Naive B cell (primary cell): ENCODE results near the gene LRFN4. TPM values are rescaled to one million over a fixed set of nuclear protein-coding genes. Genes with fewer than 3 reads are reported as not detected.

ENCODE experiments used
- ATAC-seq, 2 donors: fragments of 150-1000 bp; cut with Tn5 transposase; 2 replicates each; pipeline ENCODE4 v1.10.0; 2021; ENCODE audit warnings: low read depth in 2 of 2, mild to moderate bottlenecking in 2 of 2, moderate library complexity in 2 of 2
- DNase-seq: peaks from one replicate; pipeline ENCODE4 v3.0.0; 2022
- H3K27ac Mint-ChIP-seq, 6 donors: one replicate each; pipeline ENCODE4 v1.8.0; 2020 to 2022; ENCODE audit warnings: mild to moderate bottlenecking in 6 of 6, mixed read lengths in 6 of 6, moderate library complexity in 5 of 6, inconsistent platforms in 2 of 6
- H3K27me3 Mint-ChIP-seq, 3 donors: one replicate each; pipeline ENCODE4 v1.8.0; 2021 to 2022; ENCODE audit warnings: mixed read lengths in 3 of 3, mild to moderate bottlenecking in 1 of 3
- H3K36me3 Mint-ChIP-seq, 2 donors: one replicate each; pipeline ENCODE4 v1.8.0; 2020 to 2022; ENCODE audit warnings: mixed read lengths in 2 of 2, inconsistent platforms in 1 of 2, mild to moderate bottlenecking in 1 of 2
- H3K4me1 Mint-ChIP-seq, 3 donors: one replicate each; pipeline ENCODE4 v1.8.0; 2020 to 2022; ENCODE audit warnings: mixed read lengths in 3 of 3, inconsistent platforms in 1 of 3, mild to moderate bottlenecking in 1 of 3, moderate library complexity in 1 of 3
- H3K4me3 Mint-ChIP-seq, 8 donors: one replicate each; pipeline ENCODE4 v1.8.0; 2020 to 2022; ENCODE audit warnings: mild to moderate bottlenecking in 8 of 8, mixed read lengths in 8 of 8, moderate library complexity in 8 of 8, inconsistent platforms in 2 of 8
- H3K9me3 Mint-ChIP-seq, 7 donors: one replicate each; pipeline ENCODE4 v1.8.0; 2020 to 2022; ENCODE audit warnings: mixed read lengths in 7 of 7, mild to moderate bottlenecking in 5 of 7, inconsistent platforms in 2 of 7, moderate library complexity in 1 of 7
- polyA plus RNA-seq, 6 donors: library from polyadenylated mRNA; unstranded; fragments of 300-500 nt; fragmentation: Illumina TruSeq; gene quantifications; one replicate each; pipeline ENCODE4 v1.2.3, GENCODE V29; 2021; ENCODE audit warnings: low read depth in 6 of 6

The LRFN4 gene
- polyA plus RNA-seq, 6 donors from 2014 or later = 0.19 to 1.7 (median 0.70) TPM

GRCh38 chr11:66877588-66878385 lies 20.9 kb downstream of the LRFN4 start:
- H3K36me3 Mint-ChIP-seq = no peaks in the 10 kb centered on the region
- no peak overlapping the region for H3K4me3 Mint-ChIP-seq
- H3K9me3 Mint-ChIP-seq = no peaks in the 10 kb centered on the region

DNA sequence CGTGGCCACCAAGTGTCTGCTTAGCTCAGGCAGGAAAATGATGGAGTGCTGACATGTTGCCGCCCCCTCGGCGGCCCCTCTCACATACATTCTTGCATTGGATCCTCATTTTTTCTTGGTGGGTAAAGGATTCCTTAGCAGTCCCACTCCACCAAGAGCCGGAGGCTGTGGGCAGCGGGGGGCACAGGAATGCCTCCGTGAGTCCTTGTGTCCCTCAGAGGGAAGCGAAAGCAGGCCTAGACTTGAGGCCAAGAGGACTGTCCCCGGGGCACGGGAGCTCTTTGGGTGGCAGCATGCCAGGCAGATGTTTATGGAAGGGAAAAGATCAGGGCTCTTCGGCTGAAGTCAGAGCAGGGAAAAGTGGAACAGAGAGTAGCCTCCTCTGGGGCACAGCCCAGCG lies 21.6 kb downstream of the LRFN4 start:
- Mint-ChIP-seq H3K36me3 (no peaks in the 10 kb centered on the region), H3K4me3 (no peak overlapping the region), H3K27ac (peak overlapping the region in 1 of 6 donors; percentile 26), H3K9me3 (no peaks in the 10 kb centered on the region), H3K4me1 (peaks cover 4 to 8% (median 5%) of the 10 kb centered on the region in 3 donors), H3K27me3 (peaks cover 11 to 44% (median 23%) of the 10 kb centered on the region in 3 donors)
- DNase-seq = no peak
- no peak for ATAC-seq

More at GRCh38 chr11:66877588-66878385, 20.9 kb downstream of the LRFN4 start:
- DNase-seq (no peak), ATAC-seq (no peak)
- peaks cover 11 to 37% (median 23%) of the 10 kb centered on the region in 3 donors for H3K27me3 Mint-ChIP-seq
- no peak overlapping the region for H3K27ac Mint-ChIP-seq
- peaks cover under 1 to 4% (median 2%) of the 10 kb centered on the region in 3 donors for H3K4me1 Mint-ChIP-seq

- Mint-ChIP-seq H3K4me1 (peaks cover 4 to 9% (median 5%) of the 10 kb centered on the region in 3 donors), H3K36me3 (no peaks in the 10 kb centered on the region), H3K9me3 (no peaks in the 10 kb centered on the region), H3K27ac (no peak overlapping the region), H3K27me3 (peaks cover 11 to 45% (median 23%) of the 10 kb centered on the region in 3 donors), H3K4me3 (no peak overlapping the region)
- ATAC-seq (no peak), DNase-seq (no peak)
Measured at GRCh38 chr11:66879000-66879399, 22.1 kb downstream of the LRFN4 start.

- ATAC-seq (no peak), DNase-seq (no peak)
- Mint-ChIP-seq H3K4me1 (peaks cover 4 to 9% (median 5%) of the 10 kb centered on the region in 3 donors), H3K27ac (peak overlapping the region in 3 of 6 donors; percentile 32 to 90 (median 85)), H3K36me3 (no peaks in the 10 kb centered on the region), H3K9me3 (no peaks in the 10 kb centered on the region), H3K27me3 (peaks cover 11 to 39% (median 21%) of the 10 kb centered on the region in 3 donors), H3K4me3 (peak overlapping the region in 1 of 8 donors; percentile 80)
Measured at GRCh38 chr11:66879583-66879982, 22.7 kb downstream of the LRFN4 start.

GRCh38 chr11:66879999-66880398 lies 23.1 kb downstream of the LRFN4 start:
- Mint-ChIP-seq H3K27me3 (peaks cover 6 to 35% (median 17%) of the 10 kb centered on the region in 3 donors), H3K9me3 (no peaks in the 10 kb centered on the region), H3K4me1 (peaks cover 4 to 9% (median 5%) of the 10 kb centered on the region in 3 donors), H3K27ac (peak overlapping the region in 1 of 6 donors; percentile 32), H3K4me3 (peak overlapping the region in 1 of 8 donors; percentile 60), H3K36me3 (no peaks in the 10 kb centered on the region)
- DNase-seq = no peak
- no peak for ATAC-seq

GRCh38 chr11:66880496-66881450 lies 23.9 kb downstream of the LRFN4 start:
- Mint-ChIP-seq H3K36me3 (no peaks in the 10 kb centered on the region), H3K4me3 (no peak overlapping the region), H3K9me3 (no peaks in the 10 kb centered on the region), H3K27me3 (peaks cover 3 to 27% (median 12%) of the 10 kb centered on the region in 3 donors), H3K4me1 (peaks cover 4 to 9% (median 5%) of the 10 kb centered on the region in 3 donors), H3K27ac (peak overlapping the region in 2 of 6 donors; percentile 26 to 72)
- ATAC-seq = no peak
- no peak for DNase-seq

- Mint-ChIP-seq H3K27me3 (peaks cover 3 to 23% (median 11%) of the 10 kb centered on the region in 3 donors), H3K9me3 (no peaks in the 10 kb centered on the region), H3K36me3 (no peaks in the 10 kb centered on the region), H3K27ac (peak overlapping the region in 1 of 6 donors; percentile 72), H3K4me3 (no peak overlapping the region), H3K4me1 (peaks cover 4 to 9% (median 5%) of the 10 kb centered on the region in 3 donors)
- DNase-seq = no peak
- no peak for ATAC-seq
Measured at GRCh38 chr11:66881451-66881835, 24.6 kb downstream of the LRFN4 start.

- Mint-ChIP-seq H3K9me3 (no peaks in the 10 kb centered on the region), H3K36me3 (no peaks in the 10 kb centered on the region), H3K27me3 (peaks cover 3 to 23% (median 8%) of the 10 kb centered on the region in 3 donors), H3K4me1 (peaks cover 4 to 9% (median 5%) of the 10 kb centered on the region in 3 donors), H3K27ac (no peak overlapping the region), H3K4me3 (no peak overlapping the region)
- no peak for ATAC-seq
- no peak for DNase-seq
Measured at GRCh38 chr11:66881927-66882452, 25.1 kb downstream of the LRFN4 start.

DNA sequence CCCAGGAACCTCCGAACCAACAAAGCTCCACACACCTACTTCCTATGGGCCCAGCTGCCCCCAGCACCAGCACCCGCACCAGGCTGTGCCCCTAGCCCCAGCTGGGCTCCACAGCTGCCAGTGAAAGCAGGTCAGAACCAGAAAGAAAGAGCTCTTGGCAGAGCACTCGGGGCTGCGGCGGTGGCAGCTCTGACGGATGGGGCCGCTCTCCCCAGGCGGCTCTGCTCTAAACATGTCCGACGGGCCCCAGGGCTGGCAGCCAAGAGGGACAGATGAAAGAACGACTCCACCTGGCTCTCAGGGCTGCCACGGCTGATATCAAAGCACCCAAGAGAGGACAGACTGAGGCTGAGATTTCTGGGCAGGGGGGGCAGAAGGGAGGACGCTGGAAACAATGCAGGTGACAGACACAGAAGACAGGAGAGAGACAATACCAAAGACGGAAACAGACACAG lies 25.7 kb downstream of the LRFN4 start:
- no peak for DNase-seq
- H3K27ac Mint-ChIP-seq = no peak overlapping the region
- peaks cover 3 to 23% (median 8%) of the 10 kb centered on the region in 3 donors for H3K27me3 Mint-ChIP-seq
- H3K9me3 Mint-ChIP-seq = no peaks in the 10 kb centered on the region
- H3K4me3 Mint-ChIP-seq = no peak overlapping the region
- H3K36me3 Mint-ChIP-seq = no peaks in the 10 kb centered on the region
- H3K4me1 Mint-ChIP-seq = peaks cover 4 to 9% (median 5%) of the 10 kb centered on the region in 3 donors
- no peak for ATAC-seq

DNA sequence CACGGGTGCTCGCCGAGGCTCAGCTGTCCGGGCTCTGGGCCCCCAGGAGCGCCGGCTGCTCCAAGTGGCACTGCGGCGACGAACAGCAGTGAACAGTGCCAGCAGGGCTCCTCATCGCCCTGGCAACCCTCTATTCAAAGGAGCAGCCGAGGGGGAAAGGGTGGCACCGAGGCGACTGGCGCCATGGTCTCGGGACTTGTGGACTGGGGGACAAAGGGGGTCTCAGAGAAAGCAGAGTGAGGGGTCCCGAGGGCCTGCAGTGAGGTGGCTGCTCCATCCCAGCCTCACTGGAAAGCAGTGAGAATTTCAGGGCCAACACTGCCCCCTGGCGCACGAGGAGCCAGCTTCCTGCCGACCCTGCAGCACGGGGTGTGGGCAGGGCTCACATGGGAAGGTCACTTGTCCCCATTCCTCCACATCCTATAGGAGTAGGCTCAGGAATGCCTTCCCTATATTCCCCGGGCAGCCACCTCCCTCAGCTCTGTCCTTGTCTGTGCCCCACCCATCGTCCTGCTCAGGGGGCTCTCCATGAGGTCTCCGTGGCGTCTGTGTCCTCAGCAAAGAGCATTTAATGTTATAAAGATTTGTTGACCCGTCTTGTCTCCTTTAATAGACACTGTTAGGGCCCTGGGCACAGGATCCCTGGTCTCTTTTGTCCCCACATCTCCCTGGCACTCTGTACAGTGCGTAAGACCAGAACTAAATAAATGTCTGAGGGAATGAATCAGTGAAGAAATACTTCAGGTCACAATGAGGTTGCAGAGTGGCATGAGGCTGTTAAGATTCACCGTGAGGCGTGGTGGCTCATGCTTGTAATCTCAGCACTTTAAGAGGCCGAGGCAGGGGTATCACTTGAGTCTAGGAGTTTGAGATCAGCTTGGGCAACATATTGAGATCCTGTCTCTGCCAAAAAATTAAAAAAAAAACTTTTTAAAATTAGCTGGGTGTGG lies 26.4 kb downstream of the LRFN4 start:
- Mint-ChIP-seq H3K9me3 (no peaks in the 10 kb centered on the region), H3K4me1 (peaks cover 4 to 9% (median 5%) of the 10 kb centered on the region in 3 donors), H3K27me3 (peaks cover 3 to 23% (median 8%) of the 10 kb centered on the region in 3 donors), H3K4me3 (no peak overlapping the region), H3K36me3 (no peaks in the 10 kb centered on the region), H3K27ac (no peak overlapping the region)
- peak; percentile 67 to 82 for ATAC-seq
- DNase-seq = peak; percentile 42

DNA sequence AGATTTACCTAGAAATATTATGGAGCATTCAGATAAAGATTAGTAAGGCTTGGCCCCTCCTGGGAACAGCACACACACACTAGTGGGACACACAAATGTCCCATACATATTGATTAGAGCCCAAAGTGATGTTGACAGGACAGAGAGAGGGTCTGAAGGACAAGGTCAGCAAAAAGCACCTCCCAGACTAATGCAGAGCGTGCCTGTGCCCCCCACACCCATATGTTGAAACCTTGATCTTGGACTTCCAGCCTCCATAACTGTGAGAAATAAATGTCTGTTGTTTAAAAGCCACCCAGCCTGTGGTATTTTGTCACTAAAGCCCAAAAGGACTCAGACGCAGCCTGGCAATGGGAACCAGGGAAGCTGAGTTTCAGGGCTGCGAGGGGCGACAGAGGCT lies 27.6 kb downstream of the LRFN4 start:
- Mint-ChIP-seq H3K27ac (no peak overlapping the region), H3K27me3 (peaks cover 3 to 21% (median 8%) of the 10 kb centered on the region in 3 donors), H3K4me1 (peaks cover 4 to 9% (median 5%) of the 10 kb centered on the region in 3 donors), H3K9me3 (no peaks in the 10 kb centered on the region), H3K36me3 (no peaks in the 10 kb centered on the region), H3K4me3 (no peak overlapping the region)
- no peak for ATAC-seq
- no peak for DNase-seq

- H3K9me3 Mint-ChIP-seq = no peaks in the 10 kb centered on the region
- H3K27ac Mint-ChIP-seq = no peak overlapping the region
- ATAC-seq = no peak
- H3K36me3 Mint-ChIP-seq = no peaks in the 10 kb centered on the region
- H3K4me1 Mint-ChIP-seq = peaks cover 3 to 9% (median 5%) of the 10 kb centered on the region in 3 donors
- H3K27me3 Mint-ChIP-seq = peaks cover 3 to 17% (median 8%) of the 10 kb centered on the region in 3 donors
- no peak for DNase-seq
- H3K4me3 Mint-ChIP-seq = no peak overlapping the region
Measured at GRCh38 chr11:66885469-66885868, 28.6 kb downstream of the LRFN4 start.
